GM13977 (cell line): Measurements from ENCODE around the gene CIB2.

Experiments used
- DNase-seq: peaks from one replicate; pipeline ENCODE4 v3.0.0; 2012; ENCODE audit warnings: low spot score
- CTCF ChIP-seq: IDR thresholded peaks from 2 replicates; pipeline ENCODE4 v1.5.1; 2012; ENCODE audit warnings: mild to moderate bottlenecking, control low read depth; ENCODE audit not compliant: insufficient read depth; ENCODE audit errors: extremely low read depth, missing control alignments
- in situ Hi-C: fragments of 300-500 bp; cut with MboI; formaldehyde crosslinking; loops from one replicate; pipeline ENCODE4 v1.12.0; 2022; ENCODE audit warnings: low sequenced_read_pairs, low pct_unique_long_range_greater_than_20kb, mixed read lengths, inconsistent platforms; ENCODE audit not compliant: unreplicated experiment

CIB2 gene

GRCh38 chr15:78149805-78150751, 18.8 kb upstream of the CIB2 start:
- in situ Hi-C loops: no loop called here
- no peak for DNase-seq
- no peak for TF ChIP-seq CTCF

- no peak for TF ChIP-seq CTCF
- in situ Hi-C loops: no loop called here
These were observed 18.0 kb upstream of the CIB2 start, which contains the start of gene IDH3A for GRCh38 chr15:78149068-78149804. IDH3A (plus strand) TSS chr15:78149362; CDS start chr15:78149404, 42 bp downstream.

GRCh38 chr15:78148392-78149067, 17.3 kb upstream of the CIB2 start:
- no peak for TF ChIP-seq CTCF
- no peak for DNase-seq
- in situ Hi-C loops: no loop called here

More at GRCh38 chr15:78149068-78149804, 18.0 kb upstream of the CIB2 start, which contains the start of gene IDH3A:
- DNase-seq: peak; percentile 98

GRCh38 chr15:78147566-78147965, 16.3 kb upstream of the CIB2 start:
- no peak for DNase-seq
- in situ Hi-C loops: no loop called here
- no peak for TF ChIP-seq CTCF

- TF ChIP-seq CTCF: no peak
- in situ Hi-C loops: no loop called here
- DNase-seq: no peak
These were observed 15.3 kb upstream of the CIB2 start for GRCh38 chr15:78146425-78147154.

- no peak for TF ChIP-seq CTCF
- in situ Hi-C loops: no loop called here
- DNase-seq: no peak
These were observed 11.1 kb upstream of the CIB2 start for GRCh38 chr15:78142332-78142731.
